ENCODE results near the gene ALDH1A3.

ALDH1A3 gene

GRCh38 chr15:100881573-100882336, 2.1 kb downstream of the ALDH1A3 start:
- no peak for DNase-seq (ENCODE audit: low spot score)
- TF ChIP-seq CTCF (IDR thresholded peaks at IDR 0.05; ENCODE audit: borderline replicate concordance, control extremely low read depth, extremely low read depth, insufficient read depth, missing control alignments) = no peak
- in situ Hi-C loops (cut with MboI; ENCODE audit: low sequenced_read_pairs, unreplicated experiment) = no loop called here

- no peak for TF ChIP-seq CTCF (IDR thresholded peaks at IDR 0.05; ENCODE audit: borderline replicate concordance, control extremely low read depth, extremely low read depth, insufficient read depth, missing control alignments)
- in situ Hi-C loops (cut with MboI; ENCODE audit: low sequenced_read_pairs, unreplicated experiment) = no loop called here
- DNase-seq (ENCODE audit: low spot score) = no peak
Observed at GRCh38 chr15:100885116-100885515, 5.5 kb downstream of the ALDH1A3 start.

- DNase-seq (ENCODE audit: low spot score) = no peak
- in situ Hi-C loops (cut with MboI; ENCODE audit: low sequenced_read_pairs, unreplicated experiment) = no loop called here
- TF ChIP-seq CTCF (IDR thresholded peaks at IDR 0.05; ENCODE audit: borderline replicate concordance, control extremely low read depth, extremely low read depth, insufficient read depth, missing control alignments) = no peak
Observed at GRCh38 chr15:100885811-100886210, 6.2 kb downstream of the ALDH1A3 start.

GRCh38 chr15:100887211-100887913, 7.7 kb downstream of the ALDH1A3 start:
- no peak for TF ChIP-seq CTCF (IDR thresholded peaks at IDR 0.05; ENCODE audit: borderline replicate concordance, control extremely low read depth, extremely low read depth, insufficient read depth, missing control alignments)
- no peak for DNase-seq (ENCODE audit: low spot score)
- in situ Hi-C loops (cut with MboI; ENCODE audit: low sequenced_read_pairs, unreplicated experiment) = no loop called here

- no peak for TF ChIP-seq CTCF (IDR thresholded peaks at IDR 0.05; ENCODE audit: borderline replicate concordance, control extremely low read depth, extremely low read depth, insufficient read depth, missing control alignments)
- in situ Hi-C loops (cut with MboI; ENCODE audit: low sequenced_read_pairs, unreplicated experiment) = no loop called here
- DNase-seq (ENCODE audit: low spot score) = no peak
Observed at GRCh38 chr15:100889385-100890050, 9.9 kb downstream of the ALDH1A3 start.

GRCh38 chr15:100890051-100890720, 10.6 kb downstream of the ALDH1A3 start:
- DNase-seq (ENCODE audit: low spot score) = no peak
- in situ Hi-C loops (cut with MboI; ENCODE audit: low sequenced_read_pairs, unreplicated experiment) = no loop called here
- no peak for TF ChIP-seq CTCF (IDR thresholded peaks at IDR 0.05; ENCODE audit: borderline replicate concordance, control extremely low read depth, extremely low read depth, insufficient read depth, missing control alignments)
